ENCODE measurements around the gene PRICKLE3.
"Not testable (repeated sequence)": the region's sequence is repeated elsewhere in the genome, so short reads cannot be mapped to it uniquely, and the experiment has no call there.

The PRICKLE3 gene

GRCh38 chrX:49147936-49148335 is 38.2 kb downstream of the PRICKLE3 start:
- no peak overlapping the region for H3K4me3 ChIP-seq (ENCODE audit: low read depth, low read length)
- TF ChIP-seq CTCF (IDR thresholded peaks at IDR 0.05; ENCODE audit: control insufficient read depth, extremely low read depth, insufficient read depth), result no peak
- no peak for DNase-seq (ENCODE audit: low read depth)

GRCh38 chrX:49147282-49147681 is 38.9 kb downstream of the PRICKLE3 start:
- no peak overlapping the region for H3K4me3 ChIP-seq (ENCODE audit: low read depth, low read length)
- no peak for DNase-seq (ENCODE audit: low read depth)
- no peak for TF ChIP-seq CTCF (IDR thresholded peaks at IDR 0.05; ENCODE audit: control insufficient read depth, extremely low read depth, insufficient read depth)

- H3K4me3 ChIP-seq (ENCODE audit: low read depth, low read length); DNase-seq (ENCODE audit: low read depth): not testable (repeated sequence)
Measured at GRCh38 chrX:49143154-49143553, 43.0 kb downstream of the PRICKLE3 start.

- peak; percentile 8; the same call in 1 of the 2 replicates for TF ChIP-seq CTCF (IDR thresholded peaks at IDR 0.05; ENCODE audit: control insufficient read depth, extremely low read depth, insufficient read depth)
- not testable (repeated sequence) for DNase-seq (ENCODE audit: low read depth); H3K4me3 ChIP-seq (ENCODE audit: low read depth, low read length)
Measured at GRCh38 chrX:49142264-49142663, 43.9 kb downstream of the PRICKLE3 start.

GRCh38 chrX:49139713-49140112 is 46.5 kb downstream of the PRICKLE3 start:
- no peak for TF ChIP-seq CTCF (IDR thresholded peaks at IDR 0.05; ENCODE audit: control insufficient read depth, extremely low read depth, insufficient read depth)
- DNase-seq (ENCODE audit: low read depth), result no peak
- H3K4me3 ChIP-seq (ENCODE audit: low read depth, low read length), result no peak overlapping the region

GRCh38 chrX:49137492-49137891 is 48.7 kb downstream of the PRICKLE3 start:
- no peak for TF ChIP-seq CTCF (IDR thresholded peaks at IDR 0.05; ENCODE audit: control insufficient read depth, extremely low read depth, insufficient read depth)
- no peak overlapping the region for H3K4me3 ChIP-seq (ENCODE audit: low read depth, low read length)
- no peak for DNase-seq (ENCODE audit: low read depth)

GRCh38 chrX:49133759-49134158 is 52.4 kb downstream of the PRICKLE3 start:
- no peak for DNase-seq (ENCODE audit: low read depth)
- TF ChIP-seq CTCF (IDR thresholded peaks at IDR 0.05; ENCODE audit: control insufficient read depth, extremely low read depth, insufficient read depth), result no peak

GRCh38 chrX:49132275-49132674 is 53.9 kb downstream of the PRICKLE3 start:
- not testable (repeated sequence) for H3K4me3 ChIP-seq (ENCODE audit: low read depth, low read length); DNase-seq (ENCODE audit: low read depth)

More at GRCh38 chrX:49133759-49134158, 52.4 kb downstream of the PRICKLE3 start:
- no peak overlapping the region for H3K4me3 ChIP-seq (ENCODE audit: low read depth, low read length)

Measured in LNCaP clone FGC (cell line).